Panc1 (cell line): ENCODE measurements around the gene RAD1. TPM values are rescaled to one million over a fixed set of nuclear protein-coding genes. Genes with fewer than 3 reads are reported as not detected.

Source experiments
- ATAC-seq: fragments of 200-7000 bp; cut with Tn5 transposase; 2 replicates; pipeline ENCODE4 v1.9.1; 2020; ENCODE audit warnings: mild to moderate bottlenecking, moderate library complexity
- BruUV-seq: library from RNA; stranded (reverse); fragments of 400-500 nt; replicated peaks from 2 replicates; lab custom pipeline; 2021; lab: Mats Ljungman, UMichigan
- CTCF ChIA-PET: fragments of 300-600 bp; sonication (Branson Sonifier 250); formaldehyde crosslinking; loops from one replicate; lab custom pipeline; 2022; ENCODE audit warnings: antibody characterized with exemption; lab: Charles Lee
- POLR2A ChIA-PET: fragments of 300-600 bp; sonication (Branson Sonifier 250); formaldehyde crosslinking; loops from one replicate; lab custom pipeline; 2022; ENCODE audit warnings: antibody characterized with exemption; lab: Charles Lee
- DNase-seq: peaks from one replicate; pipeline ENCODE4 v3.0.0-alpha.2; 2010; ENCODE audit warnings: low read depth, low spot score
- H3K27ac ChIP-seq: 2 replicates; pipeline ENCODE4 v1.5.1; 2011; ENCODE audit warnings: mild to moderate bottlenecking, low read length, inconsistent platforms
- H3K27me3 ChIP-seq: fragments of 200-500 bp; sonication (Bioruptor generic); 2 replicates; pipeline ENCODE4 v1.6.0; 2014; ENCODE audit warnings: low read length, inconsistent platforms; ENCODE audit not compliant: control insufficient read depth, insufficient read depth
- H3K36me3 ChIP-seq: fragments of 200-500 bp; sonication (Bioruptor generic); 2 replicates; pipeline ENCODE4 v1.5.1; 2014; ENCODE audit warnings: inconsistent platforms, mild to moderate bottlenecking, low read length, moderate library complexity; ENCODE audit not compliant: control insufficient read depth, insufficient read depth
- H3K4me1 ChIP-seq: 2 replicates; pipeline ENCODE4 v1.5.1; 2011; ENCODE audit warnings: inconsistent platforms, mild to moderate bottlenecking, low read length, moderate library complexity; ENCODE audit not compliant: control insufficient read depth, insufficient read depth
- H3K4me3 ChIP-seq, 2 experiments: 2 replicates each; pipeline ENCODE4 v1.5.1; 2011 to 2012; ENCODE audit warnings: low read depth in 2 of 2, low read length in 2 of 2, mild to moderate bottlenecking in 2 of 2, inconsistent platforms in 1 of 2, moderate library complexity in 1 of 2
- H3K9me3 ChIP-seq: fragments of 200-500 bp; sonication (Bioruptor generic); 2 replicates; pipeline ENCODE4 v1.5.1; 2014; ENCODE audit warnings: low read depth, mild to moderate bottlenecking, inconsistent platforms, low read length, moderate library complexity; ENCODE audit not compliant: control insufficient read depth, insufficient read depth
- POLR2AphosphoS5 ChIP-seq: IDR thresholded peaks from 2 replicates; pipeline ENCODE4 v1.6.1; 2012; ENCODE audit warnings: mild to moderate bottlenecking, low read depth, low read length, moderate library complexity
- REST ChIP-seq, 2 experiments: IDR thresholded peaks; 2 replicates each; pipeline ENCODE4 v1.6.1; 2011 to 2012; ENCODE audit warnings: low read depth in 2 of 2, control low read depth in 1 of 2, low read length in 1 of 2, mild to moderate bottlenecking in 1 of 2, moderate library complexity in 1 of 2; ENCODE audit not compliant: insufficient read depth in 1 of 2
- SIN3A ChIP-seq: IDR thresholded peaks from 2 replicates; pipeline ENCODE4 v1.6.1; 2012; ENCODE audit warnings: low read depth, mild to moderate bottlenecking, low read length, moderate library complexity, borderline replicate concordance; ENCODE audit not compliant: insufficient read depth
- TCF7L2 ChIP-seq: IDR thresholded peaks from 2 replicates; pipeline ENCODE4 v1.6.1; 2011; ENCODE audit warnings: mild to moderate bottlenecking, low read depth, low read length, inconsistent platforms
- in situ Hi-C: cut with HindIII; loops from 2 replicates; pipeline ENCODE4 v1.10.0; 2016; ENCODE audit warnings: low sequenced_read_pairs, low pct_unique_long_range_greater_than_20kb
- intact Hi-C: fragments of 100-400 bp; cut with micrococcal nuclease; formaldehyde crosslinking; loops from one replicate; pipeline ENCODE4 v1.10.0; 2022; ENCODE audit not compliant: unreplicated experiment
- total RNA-seq: library from RNA; stranded (reverse); gene quantifications from one replicate; pipeline ENCODE4 v1.2.1, GENCODE V29; 2021; ENCODE audit not compliant: unreplicated experiment
- TF ChIP-seq, protein P1 (sequence below): fragments of 450-650 bp; IDR thresholded peaks from 2 replicates; pipeline ENCODE4 v1.5.1; 2017; ENCODE audit warnings: mild to moderate bottlenecking

RAD1 gene
- total RNA-seq, 1 experiment from 2014 or later = 31.8 TPM

GRCh38 chr5:34863946-34864345 is 51.4 kb downstream of the RAD1 start:
- Histone ChIP-seq H3K4me1 (no peaks in the 10 kb centered on the region), H3K36me3 (no peaks in the 10 kb centered on the region), H3K27me3 (no peaks in the 10 kb centered on the region), H3K9me3 (no peaks in the 10 kb centered on the region), H3K27ac (no peak overlapping the region), H3K4me3 (no peak overlapping the region)
- ATAC-seq (no peak), DNase-seq (no peak)
- BruUV-seq = no TSS peak
- CTCF ChIA-PET = interaction anchor here (1.2 kb wide), 1 partner anchor 179 kb away, joined by 5 read pairs; no protein-coding TSS in a partner anchor
- intact Hi-C loops = no loop called here
- POLR2A ChIA-PET = no interaction called here
- no peak for TF ChIP-seq TCF7L2
- TF ChIP-seq SIN3A = no peak
- TF ChIP-seq, protein P1, sequence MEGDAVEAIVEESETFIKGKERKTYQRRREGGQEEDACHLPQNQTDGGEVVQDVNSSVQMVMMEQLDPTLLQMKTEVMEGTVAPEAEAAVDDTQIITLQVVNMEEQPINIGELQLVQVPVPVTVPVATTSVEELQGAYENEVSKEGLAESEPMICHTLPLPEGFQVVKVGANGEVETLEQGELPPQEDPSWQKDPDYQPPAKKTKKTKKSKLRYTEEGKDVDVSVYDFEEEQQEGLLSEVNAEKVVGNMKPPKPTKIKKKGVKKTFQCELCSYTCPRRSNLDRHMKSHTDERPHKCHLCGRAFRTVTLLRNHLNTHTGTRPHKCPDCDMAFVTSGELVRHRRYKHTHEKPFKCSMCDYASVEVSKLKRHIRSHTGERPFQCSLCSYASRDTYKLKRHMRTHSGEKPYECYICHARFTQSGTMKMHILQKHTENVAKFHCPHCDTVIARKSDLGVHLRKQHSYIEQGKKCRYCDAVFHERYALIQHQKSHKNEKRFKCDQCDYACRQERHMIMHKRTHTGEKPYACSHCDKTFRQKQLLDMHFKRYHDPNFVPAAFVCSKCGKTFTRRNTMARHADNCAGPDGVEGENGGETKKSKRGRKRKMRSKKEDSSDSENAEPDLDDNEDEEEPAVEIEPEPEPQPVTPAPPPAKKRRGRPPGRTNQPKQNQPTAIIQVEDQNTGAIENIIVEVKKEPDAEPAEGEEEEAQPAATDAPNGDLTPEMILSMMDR = no peak
- no peak for TF ChIP-seq POLR2AphosphoS5
- no peak for TF ChIP-seq REST (IDR thresholded peaks at IDR 0.05; ENCODE audit: insufficient read depth in 1 of 2, low read depth in 2 of 2, low read length in 1 of 2)
- in situ Hi-C loops = no loop called here

- POLR2A ChIA-PET = interaction anchor here (0.7 kb wide), 1 partner anchor 1442 kb away, joined by 3 read pairs; no protein-coding TSS in a partner anchor
- DNase-seq = no peak
- CTCF ChIA-PET = interaction anchor here (0.5 kb wide), 1 partner anchor 90 kb away, joined by 3 read pairs; no protein-coding TSS in a partner anchor
- no peaks in the 10 kb centered on the region for H3K36me3 ChIP-seq
- H3K27ac ChIP-seq = no peak overlapping the region
- TF ChIP-seq SIN3A = no peak
- no peak for TF ChIP-seq TCF7L2
- TF ChIP-seq, protein P1 = no peak
- no peak for TF ChIP-seq POLR2AphosphoS5
- no peak for TF ChIP-seq REST (IDR thresholded peaks at IDR 0.05; ENCODE audit: insufficient read depth in 1 of 2, low read depth in 2 of 2, low read length in 1 of 2)
- no peak overlapping the region for H3K4me3 ChIP-seq
- no peaks in the 10 kb centered on the region for H3K9me3 ChIP-seq
- no TSS peak for BruUV-seq
- in situ Hi-C loops (no loop called here), intact Hi-C loops (no loop called here)
- H3K4me1 ChIP-seq = no peaks in the 10 kb centered on the region
- peaks cover 4% of the 10 kb centered on the region; the same call in 1 of the 2 replicates for H3K27me3 ChIP-seq
- no peak for ATAC-seq
Observed at GRCh38 chr5:34859253-34859652, 56.1 kb downstream of the RAD1 start.
